HL-60 (cell line): ENCODE results near the gene RABGAP1L.

ENCODE experiments used
- DNase-seq, 2 experiments: peaks; one replicate each; pipeline ENCODE4 v3.0.0-alpha.2; 2010 to 2020; ENCODE audit warnings: low read depth in 1 of 2, low spot score in 1 of 2
- H3K27ac ChIP-seq: fragments of 250-450 bp; sonication (Bioruptor Pico); replicated peaks from 2 replicates; pipeline ENCODE4 v1.5.1; 2020; ENCODE audit warnings: mild to moderate bottlenecking, moderate library complexity
- H3K27me3 ChIP-seq: fragments of 250-450 bp; sonication (Bioruptor Pico); 2 replicates; pipeline ENCODE4 v1.5.1; 2021; ENCODE audit warnings: mild to moderate bottlenecking, moderate library complexity; ENCODE audit not compliant: insufficient read depth, poor library complexity, severe bottlenecking
- H3K4me3 ChIP-seq: replicated peaks from 2 replicates; pipeline ENCODE4 v1.5.1; 2011; ENCODE audit warnings: mild to moderate bottlenecking, control low read depth, low read length; ENCODE audit not compliant: insufficient read depth
- CTCF ChIP-seq: IDR thresholded peaks from one replicate; pipeline ENCODE4 v1.5.1; 2011; ENCODE audit warnings: low read length, control low read depth, inconsistent platforms; ENCODE audit not compliant: insufficient read depth
- GABPA ChIP-seq: IDR thresholded peaks from 2 replicates; pipeline ENCODE4 v1.6.1; 2012; ENCODE audit warnings: low read depth
- POLR2AphosphoS5 ChIP-seq: IDR thresholded peaks from 2 replicates; pipeline ENCODE4 v1.6.1; 2012; ENCODE audit warnings: low read depth
- REST ChIP-seq: IDR thresholded peaks from 2 replicates; pipeline ENCODE4 v1.6.1; 2012; ENCODE audit warnings: low read depth; ENCODE audit not compliant: insufficient replicate concordance
- SPI1 ChIP-seq: IDR thresholded peaks from 2 replicates; pipeline ENCODE4 v1.6.1; 2012; ENCODE audit warnings: low read depth, mild to moderate bottlenecking, borderline replicate concordance

Gene RABGAP1L

GRCh38 chr1:174680101-174680500, 520.8 kb downstream of the RABGAP1L start:
- H3K27ac ChIP-seq: no peak overlapping the region
- H3K4me3 ChIP-seq: no peak overlapping the region
- no peaks in the 10 kb centered on the region for H3K27me3 ChIP-seq
- no peak for DNase-seq
- TF ChIP-seq CTCF (no peak), SPI1 (no peak), POLR2AphosphoS5 (no peak), REST (no peak), GABPA (no peak)

GRCh38 chr1:174682419-174683008, 523.2 kb downstream of the RABGAP1L start:
- Histone ChIP-seq H3K27me3 (no peaks in the 10 kb centered on the region), H3K27ac (no peak overlapping the region), H3K4me3 (no peak overlapping the region)
- DNase-seq: no peak
- no peak for TF ChIP-seq CTCF
- TF ChIP-seq REST: no peak
- no peak for TF ChIP-seq SPI1
- no peak for TF ChIP-seq GABPA
- no peak for TF ChIP-seq POLR2AphosphoS5

GRCh38 chr1:174686213-174686612, 526.9 kb downstream of the RABGAP1L start:
- H3K27ac ChIP-seq: no peak overlapping the region
- TF ChIP-seq SPI1 (no peak), GABPA (no peak), REST (no peak), POLR2AphosphoS5 (no peak), CTCF (no peak)
- no peak for DNase-seq
- no peaks in the 10 kb centered on the region for H3K27me3 ChIP-seq
- H3K4me3 ChIP-seq: no peak overlapping the region
